H1 (cell line): ENCODE results near the gene WIPF1. TPM values are rescaled to one million over a fixed set of nuclear protein-coding genes. Genes with fewer than 3 reads are reported as not detected.

ENCODE experiments used
- CTCF ChIA-PET: fragments of 300-600 bp; sonication (Branson Sonifier 250); formaldehyde crosslinking; loops from one replicate; lab custom pipeline; 2021; ENCODE audit not compliant: partially characterized antibody; lab: Charles Lee
- POLR2A ChIA-PET: fragments of 300-600 bp; sonication (Branson Sonifier 250); formaldehyde crosslinking; loops from one replicate; lab custom pipeline; 2021; ENCODE audit warnings: inconsistent platforms; ENCODE audit not compliant: partially characterized antibody; lab: Charles Lee
- DNase-seq, 2 experiments: peaks; one replicate each; pipeline versions ENCODE4 v3.0.0 to v3.0.0-alpha.2; 2010 to 2022; ENCODE audit warnings: low spot score in 2 of 2, low read depth in 1 of 2, mixed read lengths in 1 of 2
- FAIRE-seq: peaks from 2 replicates; lab custom pipeline; 2011; peaks lifted over from hg19 to GRCh38; lab: Jason Lieb, UNC
- H2AFZ ChIP-seq: 2 replicates; pipeline ENCODE4 v1.8.1; 2012; ENCODE audit warnings: low read length, inconsistent platforms
- H2AK5ac ChIP-seq: 2 replicates; pipeline ENCODE4 v1.6.1; 2013; ENCODE audit warnings: low read depth, low read length
- H2BK120ac ChIP-seq: replicated peaks from 2 replicates; pipeline ENCODE3; 2013; ENCODE audit warnings: low read depth, low read length, inconsistent platforms
- H2BK12ac ChIP-seq: 2 replicates; pipeline ENCODE4 v1.6.1; 2013; ENCODE audit warnings: low read depth, low read length
- H2BK15ac ChIP-seq: 2 replicates; pipeline ENCODE4 v1.6.1; 2013; ENCODE audit warnings: low read length
- H2BK20ac ChIP-seq: 2 replicates; pipeline ENCODE4 v1.6.1; 2013; ENCODE audit warnings: low read length
- H2BK5ac ChIP-seq: 2 replicates; pipeline ENCODE4 v1.6.1; 2013; ENCODE audit warnings: low read depth, low read length
- H3K14ac ChIP-seq: 2 replicates; pipeline ENCODE4 v1.6.1; 2013; ENCODE audit warnings: inconsistent platforms; ENCODE audit not compliant: insufficient read length
- H3K18ac ChIP-seq: 2 replicates; pipeline ENCODE4 v1.6.1; 2013; ENCODE audit warnings: low read length; ENCODE audit errors: extremely low read depth
- H3K23ac ChIP-seq: 2 replicates; pipeline ENCODE4 v1.6.1; 2013; ENCODE audit warnings: inconsistent platforms; ENCODE audit not compliant: insufficient read length
- H3K23me2 ChIP-seq: 2 replicates; pipeline ENCODE4 v1.6.1; 2013; ENCODE audit warnings: low read depth, low read length
- H3K27ac ChIP-seq: 2 replicates; pipeline ENCODE4 v1.6.1; 2011; ENCODE audit warnings: low read depth, low read length, inconsistent platforms
- H3K27me3 ChIP-seq, 4 experiments: replicated peaks in 1 of 4; 1 replicate in 1 of 4; 2 replicates in 3 of 4; pipeline versions ENCODE4 v1.6.1 to v1.8.1; 2011 to 2013; ENCODE audit warnings: low read length in 3 of 4, mild to moderate bottlenecking in 3 of 4, inconsistent platforms in 2 of 4, mixed read lengths in 2 of 4, moderate library complexity in 1 of 4; ENCODE audit not compliant: control insufficient read depth in 3 of 4, insufficient read depth in 3 of 4; ENCODE audit errors: extremely low read depth in 1 of 4
- H3K36me3 ChIP-seq, 4 experiments: 2 replicates each; pipeline versions ENCODE4 v1.6.1 to v1.8.1; 2011 to 2013; ENCODE audit warnings: mild to moderate bottlenecking in 4 of 4, low read length in 3 of 4, moderate library complexity in 2 of 4, control low read depth in 1 of 4, inconsistent platforms in 1 of 4; ENCODE audit not compliant: insufficient read depth in 4 of 4, control insufficient read depth in 2 of 4
- H3K4ac ChIP-seq: replicated peaks from 2 replicates; pipeline ENCODE3; 2013; ENCODE audit warnings: low read length, low read depth, mixed read lengths, inconsistent platforms; ENCODE audit not compliant: insufficient read length
- H3K4me1 ChIP-seq, 4 experiments: replicated peaks in 1 of 4; 1 replicate in 1 of 4; 2 replicates in 3 of 4; pipeline versions ENCODE4 v1.6.1 to v1.8.1; 2011 to 2013; ENCODE audit warnings: low read length in 3 of 4, inconsistent platforms in 2 of 4, mixed read lengths in 1 of 4; ENCODE audit not compliant: insufficient read depth in 4 of 4, control insufficient read depth in 3 of 4
- H3K4me2 ChIP-seq, 2 experiments: 2 replicates each; pipeline versions ENCODE4 v1.6.1 to v1.8.1; 2011 to 2013; ENCODE audit warnings: low read depth in 2 of 2, low read length in 2 of 2, control low read depth in 1 of 2, inconsistent platforms in 1 of 2, mild to moderate bottlenecking in 1 of 2; ENCODE audit not compliant: insufficient read depth in 1 of 2
- H3K4me3 ChIP-seq, 4 experiments: fragments of 200-600, 300-600 bp in 1 of 4; sonication (generic), shearing (Covaris generic), sonication (Bioruptor Twin) in 1 of 4; 2 replicates each; pipeline versions ENCODE4 v1.5.1 to v1.8.1; 2011 to 2016; ENCODE audit warnings: low read length in 4 of 4, low read depth in 3 of 4, control low read depth in 2 of 4, inconsistent platforms in 2 of 4, mild to moderate bottlenecking in 2 of 4, mixed read lengths in 1 of 4, moderate library complexity in 1 of 4; ENCODE audit not compliant: insufficient read depth in 2 of 4; ENCODE audit errors: extremely low read depth in 1 of 4
- H3K56ac ChIP-seq: replicated peaks from 2 replicates; pipeline ENCODE3; 2013; ENCODE audit warnings: low read depth, mild to moderate bottlenecking, mixed read lengths, low read length, inconsistent platforms; ENCODE audit not compliant: insufficient read length
- H3K79me1 ChIP-seq: 2 replicates; pipeline ENCODE4 v1.6.1; 2013; ENCODE audit warnings: low read depth, low read length, control low read depth
- H3K79me2 ChIP-seq, 2 experiments: 2 replicates each; pipeline versions ENCODE4 v1.6.1 to v1.8.1; 2012 to 2013; ENCODE audit warnings: low read length in 2 of 2, mild to moderate bottlenecking in 2 of 2, inconsistent platforms in 1 of 2; ENCODE audit not compliant: insufficient read depth in 2 of 2, control insufficient read depth in 1 of 2
- H3K9ac ChIP-seq, 4 experiments: replicated peaks in 1 of 4; 1 replicate in 1 of 4; 2 replicates in 3 of 4; pipeline versions ENCODE4 v1.6.1 to v1.8.1; 2011 to 2013; ENCODE audit warnings: low read depth in 3 of 4, low read length in 3 of 4, control low read depth in 2 of 4, mild to moderate bottlenecking in 2 of 4, moderate library complexity in 2 of 4, inconsistent platforms in 1 of 4; ENCODE audit errors: extremely low read depth in 1 of 4
- H3K9me3 ChIP-seq, 2 experiments: 2 replicates each; pipeline versions ENCODE4 v1.6.1 to v1.8.1; 2012 to 2013; ENCODE audit warnings: mild to moderate bottlenecking in 2 of 2, moderate library complexity in 2 of 2, control low read depth in 1 of 2, inconsistent platforms in 1 of 2, low read depth in 1 of 2, low read length in 1 of 2, mixed read lengths in 1 of 2; ENCODE audit not compliant: insufficient read depth in 2 of 2
- H4K20me1 ChIP-seq, 2 experiments: replicated peaks in 1 of 2; 2 replicates each; pipeline versions ENCODE3 to v1.8.1; 2011 to 2013; ENCODE audit warnings: inconsistent platforms in 2 of 2, low read length in 2 of 2, mild to moderate bottlenecking in 1 of 2; ENCODE audit not compliant: insufficient read depth in 2 of 2, control insufficient read depth in 1 of 2
- H4K5ac ChIP-seq: 2 replicates; pipeline ENCODE4 v1.6.1; 2013; ENCODE audit warnings: low read length, low read depth, mixed read lengths, inconsistent platforms; ENCODE audit not compliant: insufficient read length
- H4K8ac ChIP-seq: 2 replicates; pipeline ENCODE4 v1.8.0; 2013; ENCODE audit warnings: mild to moderate bottlenecking, moderate library complexity, low read length, inconsistent platforms; ENCODE audit not compliant: insufficient read depth; ENCODE audit errors: extremely low read depth
- H4K91ac ChIP-seq: replicated peaks from 2 replicates; pipeline ENCODE3; 2013; ENCODE audit warnings: low read length, mixed read lengths, inconsistent platforms; ENCODE audit not compliant: insufficient read length
- CEBPB ChIP-seq: IDR thresholded peaks from 2 replicates; pipeline ENCODE4 v1.6.1; 2012; ENCODE audit warnings: low read depth, low read length
- SIRT6 ChIP-seq: IDR thresholded peaks from one replicate; pipeline ENCODE4 v1.7.1; 2012; ENCODE audit warnings: low read length, inconsistent platforms
- WGBS, 2 experiments: shearing (Covaris generic) in 1 of 2; methylation state at CpG; one replicate each; pipeline versions ENCODE4 v1.1.6 to v1.1.7; 2013 to 2015; ENCODE audit warnings: low lambda C conversion rate in 2 of 2, mixed read lengths in 2 of 2, inconsistent platforms in 1 of 2, low coverage in 1 of 2, missing lambda C conversion rate in 1 of 2; ENCODE audit not compliant: insufficient replicate concordance in 2 of 2, insufficient coverage in 1 of 2, insufficient read length in 1 of 2; ENCODE audit errors: extremely low coverage in 1 of 2, missing lambda C conversion rate in 1 of 2; 5-methylcytosine and 5-hydroxymethylcytosine counted together
- polyA plus RNA-seq, 7 experiments: library from polyadenylated mRNA; depleted of rRNA in 3 of 7; stranded (reverse) in 5 of 7; unstranded in 2 of 7; fragments of >200 nt in 5 of 7; fragments of 200-250 nt in 2 of 7; gene quantifications; 1 replicate in 5 of 7; 2 replicates in 1 of 7; 4 replicates in 1 of 7; pipeline versions ENCODE4 v1.2.1 to v1.2.3, GENCODE V29; 2011 to 2013; ENCODE audit warnings: missing spikeins in 2 of 7, mixed read lengths in 2 of 7
- total RNA-seq: library from RNA; stranded (reverse); fragmentation: NEBNext Ultra II Directional; extraction: Animal tissue kit (Norgen Biotek cat#: 25700); gene quantifications from 2 replicates; pipeline ENCODE4 v1.2.1, GENCODE V29; 2021

WIPF1 gene
- total and polyA plus RNA-seq, 2 of the 8 experiments (the other 6 are each of a cell fraction or from before 2014, with no cell fraction given) = 4.7 to 5.2 TPM

- Histone ChIP-seq H3K4me1 (peaks cover 2 to 13% (median 7%) of the 10 kb centered on the region in 4 experiments; a peak in 5 of 7 replicates), H3K4ac (no peak overlapping the region)
Observed at GRCh38 chr2:174581491-174581890, 16.1 kb downstream of the WIPF1 start.

More at GRCh38 chr2:174581491-174581890, 16.1 kb downstream of the WIPF1 start:
- no peak overlapping the region for H4K5ac ChIP-seq
- no peaks in the 10 kb centered on the region for H3K79me1 ChIP-seq
- FAIRE-seq (no peak), DNase-seq (no peak)
- H3K23ac ChIP-seq = no peak overlapping the region
- H3K9me3 ChIP-seq = no peaks in the 10 kb centered on the region
- no peak overlapping the region for H3K14ac ChIP-seq
- no peak overlapping the region for H2BK120ac ChIP-seq
- no peak overlapping the region for H2AFZ ChIP-seq
- no peak overlapping the region for H2BK12ac ChIP-seq
- no peak overlapping the region for H3K9ac ChIP-seq
- no peaks in the 10 kb centered on the region for H3K79me2 ChIP-seq
- no peaks in the 10 kb centered on the region for H3K36me3 ChIP-seq
- no peak overlapping the region for H2AK5ac ChIP-seq
- no peak for TF ChIP-seq SIRT6
- TF ChIP-seq CEBPB = no peak
- no peaks in the 10 kb centered on the region; the same call in 1 of the 2 replicates for H3K23me2 ChIP-seq
- CTCF ChIA-PET = interaction anchor here (1.1 to 3.5 kb wide), 5 partner anchors 12 to 113 kb away, joined by 3 to 14 read pairs (median 3); no protein-coding TSS in a partner anchor
- no peak overlapping the region for H3K4me2 ChIP-seq
- H3K18ac ChIP-seq = no peak overlapping the region
- no peak overlapping the region for H2BK15ac ChIP-seq
- H2BK20ac ChIP-seq = no peak overlapping the region
- H2BK5ac ChIP-seq = no peak overlapping the region
- WGBS, 2 experiments = 75% methylated on average over 6 of the region's 6 CpGs; no CpG with 5 or more reads in 1 of the 2 experiments
- H3K4me3 ChIP-seq = no peak overlapping the region
- H3K56ac ChIP-seq = no peak overlapping the region
- H4K91ac ChIP-seq = no peak overlapping the region
- H4K20me1 ChIP-seq = no peaks in the 10 kb centered on the region
- POLR2A ChIA-PET = no interaction called here
- no peak overlapping the region for H4K8ac ChIP-seq
- H3K27me3 ChIP-seq = no peaks in the 10 kb centered on the region
- no peak overlapping the region for H3K27ac ChIP-seq
